Measurements from ENCODE around the gene STARD9. TPM values are rescaled to one million over a fixed set of nuclear protein-coding genes. Genes with fewer than 3 reads are reported as not detected.

STARD9 gene
- polyA plus RNA-seq, 3 donors = 0.39 TPM; not detected in 2

GRCh38 chr15:42719043-42719442, 143.6 kb downstream of the STARD9 start:
- Mint-ChIP-seq H3K27me3 (ENCODE audit: low read depth in 3 of 3) (peaks cover 0 to 2% (median 0%) of the 10 kb centered on the region in 3 donors), H3K9me3 (peaks cover 0 to 3% (median 0%) of the 10 kb centered on the region in 7 donors), H3K4me3 (no peak overlapping the region), H3K27ac (peak overlapping the region in 1 of 7 donors; percentile 21), H3K4me1 (no peaks in the 10 kb centered on the region), H3K36me3 (peaks cover 25 to 35% of the 10 kb centered on the region in 2 donors)
- no peaks in the 10 kb centered on the region for H4K20me1 ChIP-seq (ENCODE audit: insufficient read depth, low read length)
- H3K4me1 ChIP-seq (ENCODE audit: control insufficient read depth in 1 of 2, insufficient read depth in 2 of 2, low read length in 2 of 2) = no peaks in the 10 kb centered on the region
- peaks cover 20 to 42% of the 10 kb centered on the region in 2 donors for H3K36me3 ChIP-seq (replicated peaks in 1 of 2; ENCODE audit: control insufficient read depth in 1 of 2, insufficient read depth in 2 of 2, low read length in 2 of 2)
- no peak overlapping the region for H3K27ac ChIP-seq (ENCODE audit: low read depth in 1 of 2, low read length in 2 of 2)
- H3K9ac ChIP-seq (ENCODE audit: insufficient read depth, low read length, poor library complexity, severe bottlenecking) = no peak overlapping the region
- no peak overlapping the region for H3K4me3 ChIP-seq (replicated peaks in 1 of 3; ENCODE audit: low read depth in 2 of 3, low read length in 3 of 3)
- no peak overlapping the region for H3K4me2 ChIP-seq (replicated peaks; ENCODE audit: extremely low read depth, low read length, poor library complexity, severe bottlenecking)
- H3K9me3 ChIP-seq (replicated peaks in 1 of 2; ENCODE audit: control insufficient read depth in 1 of 2, insufficient read depth in 1 of 2, low read length in 2 of 2) = no peaks in the 10 kb centered on the region
- DNase-seq = no peak
- intact Hi-C loops (cut with micrococcal nuclease) = no loop called here
- H3K79me2 ChIP-seq (ENCODE audit: insufficient read depth, low read length) = no peaks in the 10 kb centered on the region
- H2AFZ ChIP-seq (ENCODE audit: insufficient read depth, low read depth, low read length, poor library complexity, severe bottlenecking) = no peak overlapping the region
- no peaks in the 10 kb centered on the region for H3K27me3 ChIP-seq (ENCODE audit: control insufficient read depth in 2 of 2, insufficient read depth in 2 of 2, low read length in 2 of 2)
- TF ChIP-seq CTCF (IDR thresholded peaks at IDR 0.05) = no peak
- WGBS (ENCODE audit: insufficient coverage) = 97% methylated on average over 6 of the region's 6 CpGs

GRCh38 chr15:42720071-42720470, 144.7 kb downstream of the STARD9 start:
- no peaks in the 10 kb centered on the region for H3K4me1 Mint-ChIP-seq

More at GRCh38 chr15:42720071-42720470, 144.7 kb downstream of the STARD9 start:
- Histone ChIP-seq H3K36me3 (replicated peaks in 1 of 2; ENCODE audit: control insufficient read depth in 1 of 2, insufficient read depth in 2 of 2, low read length in 2 of 2) (peaks cover 30 to 53% of the 10 kb centered on the region in 2 donors), H2AFZ (ENCODE audit: insufficient read depth, low read depth, low read length, poor library complexity, severe bottlenecking) (no peak overlapping the region), H3K4me2 (replicated peaks; ENCODE audit: extremely low read depth, low read length, poor library complexity, severe bottlenecking) (no peak overlapping the region), H3K4me1 (ENCODE audit: control insufficient read depth in 1 of 2, insufficient read depth in 2 of 2, low read length in 2 of 2) (no peaks in the 10 kb centered on the region), H3K4me3 (replicated peaks in 1 of 3; ENCODE audit: low read depth in 2 of 3, low read length in 3 of 3) (no peak overlapping the region), H3K9me3 (replicated peaks in 1 of 2; ENCODE audit: control insufficient read depth in 1 of 2, insufficient read depth in 1 of 2, low read length in 2 of 2) (no peaks in the 10 kb centered on the region), H3K27me3 (ENCODE audit: control insufficient read depth in 2 of 2, insufficient read depth in 2 of 2, low read length in 2 of 2) (no peaks in the 10 kb centered on the region), H4K20me1 (ENCODE audit: insufficient read depth, low read length) (no peaks in the 10 kb centered on the region), H3K27ac (ENCODE audit: low read depth in 1 of 2, low read length in 2 of 2) (no peak overlapping the region), H3K79me2 (ENCODE audit: insufficient read depth, low read length) (no peaks in the 10 kb centered on the region), H3K9ac (ENCODE audit: insufficient read depth, low read length, poor library complexity, severe bottlenecking) (no peak overlapping the region)
- Mint-ChIP-seq H3K9me3 (peaks cover 0 to 3% (median 0%) of the 10 kb centered on the region in 7 donors), H3K27ac (no peak overlapping the region), H3K4me3 (no peak overlapping the region), H3K27me3 (ENCODE audit: low read depth in 3 of 3) (no peaks in the 10 kb centered on the region), H3K36me3 (peaks cover 35 to 46% of the 10 kb centered on the region in 2 donors)
- 100% methylated on average over 1 of the region's 3 CpGs for WGBS (ENCODE audit: insufficient coverage)
- intact Hi-C loops (cut with micrococcal nuclease) = no loop called here
- DNase-seq = no peak
- TF ChIP-seq CTCF (IDR thresholded peaks at IDR 0.05) = no peak
